Liver (tissue), 9 donors: Measurements from ENCODE around the gene EDN1. TPM values are rescaled to one million over a fixed set of nuclear protein-coding genes. Genes with fewer than 3 reads are reported as not detected.
"Not testable (repeated sequence)": the region's sequence is repeated elsewhere in the genome, so short reads cannot be mapped to it uniquely, and the experiment has no call there.

Source experiments
- DNase-seq: peaks from one replicate; pipeline ENCODE4 v3.0.0-alpha.2; 2017; ENCODE audit warnings: low spot score
- H3K27ac ChIP-seq, 2 donors: one replicate each; pipeline ENCODE4 v1.7.0; 2013; ENCODE audit warnings: inconsistent platforms in 2 of 2, low read length in 2 of 2, control low read depth in 1 of 2, low read depth in 1 of 2, mild to moderate bottlenecking in 1 of 2
- H3K27me3 ChIP-seq, 4 donors: one replicate each; pipeline versions ENCODE4 v1.6.1 to v1.7.0; 2013; ENCODE audit warnings: low read length in 3 of 4, inconsistent platforms in 1 of 4, mild to moderate bottlenecking in 1 of 4, moderate library complexity in 1 of 4; ENCODE audit not compliant: control insufficient read depth in 4 of 4, insufficient read depth in 4 of 4
- H3K36me3 ChIP-seq, 4 donors: one replicate each; pipeline versions ENCODE4 v1.6.1 to v1.7.0; 2013; ENCODE audit warnings: low read length in 3 of 4, mild to moderate bottlenecking in 3 of 4, low read depth in 1 of 4, moderate library complexity in 1 of 4; ENCODE audit not compliant: control insufficient read depth in 4 of 4, insufficient read depth in 3 of 4
- H3K4me1 ChIP-seq, 4 donors: one replicate each; pipeline versions ENCODE4 v1.6.1 to v1.7.0; 2013; ENCODE audit warnings: low read length in 3 of 4, mild to moderate bottlenecking in 3 of 4, moderate library complexity in 1 of 4; ENCODE audit not compliant: control insufficient read depth in 4 of 4, insufficient read depth in 4 of 4
- H3K4me3 ChIP-seq, 3 donors: one replicate each; pipeline versions ENCODE4 v1.6.1 to v1.7.0; 2013; ENCODE audit warnings: low read length in 3 of 3, control low read depth in 1 of 3, low read depth in 1 of 3, mild to moderate bottlenecking in 1 of 3
- H3K9ac ChIP-seq, 2 donors: one replicate each; pipeline ENCODE4 v1.7.0; 2013; ENCODE audit warnings: low read length in 2 of 2, mild to moderate bottlenecking in 2 of 2, moderate library complexity in 2 of 2, control low read depth in 1 of 2, low read depth in 1 of 2
- H3K9me3 ChIP-seq, 4 donors: one replicate each; pipeline versions ENCODE4 v1.6.1 to v1.7.0; 2013; ENCODE audit warnings: low read length in 3 of 4; ENCODE audit not compliant: control insufficient read depth in 4 of 4
- CTCF ChIP-seq: fragments of 150-350 bp; IDR thresholded peaks from 2 replicates; pipeline ENCODE4 v1.5.1; 2017; ENCODE audit warnings: improper control_type of control experiment, low read depth, low read length; ENCODE audit not compliant: missing input control
- EGR1 ChIP-seq, 2 donors: IDR thresholded peaks; 2 replicates each; pipeline ENCODE4 v1.6.1; 2016 to 2018; ENCODE audit warnings: antibody characterized with exemption in 2 of 2, low read depth in 2 of 2
- FOXA1 ChIP-seq: IDR thresholded peaks from 2 replicates; pipeline ENCODE4 v1.6.1; 2016; ENCODE audit warnings: antibody characterized with exemption
- FOXA2 ChIP-seq: IDR thresholded peaks from 2 replicates; pipeline ENCODE4 v1.6.1; 2016; ENCODE audit warnings: antibody characterized with exemption
- GABPA ChIP-seq, 2 donors: IDR thresholded peaks in 1 of 2; conservative IDR thresholded peaks in 1 of 2; 2 replicates each; pipeline ENCODE4 v1.6.1; 2016; ENCODE audit warnings: antibody characterized with exemption in 2 of 2, mild to moderate bottlenecking in 1 of 2, moderate library complexity in 1 of 2
- HNF4A ChIP-seq, 2 donors: conservative IDR thresholded peaks; 2 replicates each; pipeline ENCODE4 v1.6.1; 2016; ENCODE audit warnings: antibody characterized with exemption in 2 of 2, mild to moderate bottlenecking in 2 of 2
- HNF4G ChIP-seq: IDR thresholded peaks from 2 replicates; pipeline ENCODE4 v1.6.1; 2016; ENCODE audit warnings: antibody characterized with exemption
- NR2F2 ChIP-seq: IDR thresholded peaks from 2 replicates; pipeline ENCODE4 v1.6.1; 2016; ENCODE audit warnings: antibody characterized with exemption
- RAD21 ChIP-seq, 2 donors: IDR thresholded peaks; 2 replicates each; pipeline ENCODE4 v1.6.1; 2016; ENCODE audit warnings: antibody characterized with exemption in 2 of 2, mild to moderate bottlenecking in 2 of 2
- REST ChIP-seq: IDR thresholded peaks from 2 replicates; pipeline ENCODE4 v1.6.1; 2016; ENCODE audit warnings: antibody characterized with exemption, mild to moderate bottlenecking
- RXRA ChIP-seq, 2 donors: IDR thresholded peaks; 2 replicates each; pipeline ENCODE4 v1.6.1; 2017 to 2018; ENCODE audit warnings: antibody characterized with exemption in 2 of 2, mild to moderate bottlenecking in 1 of 2
- SP1 ChIP-seq: IDR thresholded peaks from 2 replicates; pipeline ENCODE4 v1.6.1; 2018; ENCODE audit warnings: antibody characterized with exemption, mild to moderate bottlenecking
- TAF1 ChIP-seq: conservative IDR thresholded peaks from 2 replicates; pipeline ENCODE4 v1.6.1; 2016; ENCODE audit warnings: antibody characterized with exemption, mild to moderate bottlenecking
- YY1 ChIP-seq: IDR thresholded peaks from 2 replicates; pipeline ENCODE4 v1.6.1; 2016; ENCODE audit warnings: antibody characterized with exemption, mild to moderate bottlenecking
- ZBTB33 ChIP-seq: IDR thresholded peaks from 2 replicates; pipeline ENCODE4 v1.6.1; 2016; ENCODE audit warnings: antibody characterized with exemption
- WGBS: extraction: QIAGEN DNeasy Blood & Tissue Kit; methylation state at CpG from one replicate; pipeline ENCODE4 v1.1.7; 2013; 5-methylcytosine and 5-hydroxymethylcytosine counted together
- polyA plus RNA-seq, 2 donors: library from polyadenylated mRNA; stranded (reverse) in 1 of 2; unstranded in 1 of 2; fragments of 200-250 nt in 1 of 2; fragments of >200 nt in 1 of 2; fragmentation: Nextera tagmentation in 1 of 2; extraction: Ambion mirVana in 1 of 2; gene quantifications; one replicate each; pipeline versions ENCODE4 v1.2.1 to v1.2.3, GENCODE V29; 2013 to 2015
- total RNA-seq, 2 donors: library from RNA; depleted of rRNA; stranded (reverse); fragments of >200 nt; gene quantifications; one replicate each; pipeline ENCODE4 v1.2.3, GENCODE V29; 2014
- TF ChIP-seq, protein P1 (sequence below): IDR thresholded peaks from 2 replicates; pipeline ENCODE4 v1.6.1; 2016; ENCODE audit warnings: antibody characterized with exemption
- TF ChIP-seq, protein P2 (sequence below): IDR thresholded peaks from 2 replicates; pipeline ENCODE4 v1.6.1; 2016; ENCODE audit warnings: antibody characterized with exemption
- donor health status: healthy.
- donor health status: healthy.
- donor health status: healthy.
- donor health status: healthy.
- donor health status: healthy.

The EDN1 gene
- total and polyA plus RNA-seq, 4 donors: 0.70 to 1.2 (median 1.0) TPM

GRCh38 chr6:12318749-12319148 lies 28.6 kb downstream of the EDN1 start:
- DNase-seq: no peak
- Histone ChIP-seq H3K27me3 (no peaks in the 10 kb centered on the region), H3K36me3 (no peaks in the 10 kb centered on the region), H3K4me3 (no peak overlapping the region), H3K4me1 (no peaks in the 10 kb centered on the region), H3K9ac (no peak overlapping the region), H3K27ac (no peak overlapping the region), H3K9me3 (peaks cover 0 to 3% (median under 1%) of the 10 kb centered on the region in 4 donors)
- WGBS: 90% methylated on average over 2 of the region's 2 CpGs
- TF ChIP-seq FOXA1 (no peak), REST (no peak)
- TF ChIP-seq, protein P1, sequence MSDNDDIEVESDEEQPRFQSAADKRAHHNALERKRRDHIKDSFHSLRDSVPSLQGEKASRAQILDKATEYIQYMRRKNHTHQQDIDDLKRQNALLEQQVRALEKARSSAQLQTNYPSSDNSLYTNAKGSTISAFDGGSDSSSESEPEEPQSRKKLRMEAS: no peak
- TF ChIP-seq, protein P2, sequence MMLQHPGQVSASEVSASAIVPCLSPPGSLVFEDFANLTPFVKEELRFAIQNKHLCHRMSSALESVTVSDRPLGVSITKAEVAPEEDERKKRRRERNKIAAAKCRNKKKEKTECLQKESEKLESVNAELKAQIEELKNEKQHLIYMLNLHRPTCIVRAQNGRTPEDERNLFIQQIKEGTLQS: no peak

GRCh38 chr6:12320074-12320473 lies 29.9 kb downstream of the EDN1 start:
- whole genome bisulfite sequencing: 95% methylated on average over 5 of the region's 5 CpGs
- H3K4me1 ChIP-seq, H3K4me3 ChIP-seq, DNase-seq, H3K36me3 ChIP-seq, H3K9ac ChIP-seq, H3K27me3 ChIP-seq, H3K9me3 ChIP-seq, H3K27ac ChIP-seq: not testable (repeated sequence)

DNA sequence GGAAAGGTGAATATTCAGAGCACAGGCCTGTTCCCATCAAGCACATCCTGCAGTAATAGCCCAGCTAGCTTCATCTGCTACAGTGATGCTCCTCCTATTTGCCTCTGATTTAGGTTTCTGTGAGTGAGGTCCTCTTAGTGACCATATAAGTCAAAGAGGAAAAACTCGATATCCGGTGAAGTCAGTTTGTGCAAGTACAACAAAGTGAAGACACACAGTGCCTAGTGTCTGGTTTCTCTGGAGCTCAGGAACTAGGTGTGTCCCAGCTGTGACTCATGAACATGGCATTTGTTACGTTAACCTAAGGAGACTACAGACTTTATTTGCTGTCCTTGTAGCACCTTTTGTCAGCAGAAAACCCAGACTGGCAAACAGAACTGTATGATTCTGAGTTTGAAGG lies 33.9 kb downstream of the EDN1 start:
- no peak for DNase-seq
- 79% methylated on average over 3 of the region's 3 CpGs for WGBS
- TF ChIP-seq HNF4G (no peak), SP1 (no peak), YY1 (no peak), FOXA2 (no peak), RXRA (IDR thresholded peaks at IDR 0.05) (no peak), CTCF (no peak), NR2F2 (no peak), EGR1 (IDR thresholded peaks at IDR 0.05; ENCODE audit: low read depth in 2 of 2) (no peak), TAF1 (no peak), RAD21 (IDR thresholded peaks at IDR 0.05) (no peak), FOXA1 (no peak), GABPA (IDR thresholded peaks at IDR 0.05 in 1 of 2, conservative IDR thresholded peaks at IDR 0.05 in 1 of 2) (no peak), ZBTB33 (no peak), HNF4A (conservative IDR thresholded peaks at IDR 0.05) (no peak)
- TF ChIP-seq, protein P1: no peak
- TF ChIP-seq, protein P2: no peak

More for the DNA sequence above, 33.9 kb downstream of the EDN1 start:
- no peak overlapping the region for H3K9ac ChIP-seq
- no peaks in the 10 kb centered on the region for H3K36me3 ChIP-seq
- no peak overlapping the region for H3K27ac ChIP-seq
- H3K4me1 ChIP-seq: no peaks in the 10 kb centered on the region
- no peak overlapping the region for H3K4me3 ChIP-seq
- no peaks in the 10 kb centered on the region for H3K9me3 ChIP-seq
- H3K27me3 ChIP-seq: no peaks in the 10 kb centered on the region
